Measurements from ENCODE around the gene STAM. TPM values are rescaled to one million over a fixed set of nuclear protein-coding genes. Genes with fewer than 3 reads are reported as not detected.

Gene STAM
- total RNA-seq, 4 donors from 2014 or later = 13.2 to 21.4 (median 17.9) TPM

DNA sequence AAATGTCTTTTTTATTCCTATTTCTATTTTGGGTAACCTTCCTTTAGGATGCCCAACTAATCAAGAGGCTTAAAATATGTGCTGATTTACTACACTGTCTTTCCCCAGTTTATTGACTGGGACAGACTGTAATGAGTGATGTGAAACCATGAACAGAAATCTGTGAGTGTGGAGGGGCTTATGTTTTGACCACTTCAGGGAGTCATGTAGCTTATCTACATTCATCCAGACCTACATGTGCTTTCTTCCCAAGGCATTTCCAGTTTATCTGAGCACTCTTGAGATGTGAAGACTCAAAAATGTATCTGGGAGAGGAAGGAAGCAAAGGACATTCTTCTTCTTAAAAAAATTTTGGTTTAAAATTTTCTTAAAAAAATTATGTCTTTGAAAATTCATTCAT, 45.2 kb downstream of the STAM start:
- no peak overlapping the region for H3K4me3 ChIP-seq (ENCODE audit: low read depth, poor library complexity, severe bottlenecking)
- TF ChIP-seq, protein P1, sequence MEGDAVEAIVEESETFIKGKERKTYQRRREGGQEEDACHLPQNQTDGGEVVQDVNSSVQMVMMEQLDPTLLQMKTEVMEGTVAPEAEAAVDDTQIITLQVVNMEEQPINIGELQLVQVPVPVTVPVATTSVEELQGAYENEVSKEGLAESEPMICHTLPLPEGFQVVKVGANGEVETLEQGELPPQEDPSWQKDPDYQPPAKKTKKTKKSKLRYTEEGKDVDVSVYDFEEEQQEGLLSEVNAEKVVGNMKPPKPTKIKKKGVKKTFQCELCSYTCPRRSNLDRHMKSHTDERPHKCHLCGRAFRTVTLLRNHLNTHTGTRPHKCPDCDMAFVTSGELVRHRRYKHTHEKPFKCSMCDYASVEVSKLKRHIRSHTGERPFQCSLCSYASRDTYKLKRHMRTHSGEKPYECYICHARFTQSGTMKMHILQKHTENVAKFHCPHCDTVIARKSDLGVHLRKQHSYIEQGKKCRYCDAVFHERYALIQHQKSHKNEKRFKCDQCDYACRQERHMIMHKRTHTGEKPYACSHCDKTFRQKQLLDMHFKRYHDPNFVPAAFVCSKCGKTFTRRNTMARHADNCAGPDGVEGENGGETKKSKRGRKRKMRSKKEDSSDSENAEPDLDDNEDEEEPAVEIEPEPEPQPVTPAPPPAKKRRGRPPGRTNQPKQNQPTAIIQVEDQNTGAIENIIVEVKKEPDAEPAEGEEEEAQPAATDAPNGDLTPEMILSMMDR (IDR thresholded peaks at IDR 0.05) = no peak
- TF ChIP-seq POLR2A (IDR thresholded peaks at IDR 0.05) = no peak
- DNase-seq (ENCODE audit: low spot score in 2 of 2) = no peak
- intact Hi-C loops (cut with DNase I; ENCODE audit: low total_unique reads) = no loop called here

DNA sequence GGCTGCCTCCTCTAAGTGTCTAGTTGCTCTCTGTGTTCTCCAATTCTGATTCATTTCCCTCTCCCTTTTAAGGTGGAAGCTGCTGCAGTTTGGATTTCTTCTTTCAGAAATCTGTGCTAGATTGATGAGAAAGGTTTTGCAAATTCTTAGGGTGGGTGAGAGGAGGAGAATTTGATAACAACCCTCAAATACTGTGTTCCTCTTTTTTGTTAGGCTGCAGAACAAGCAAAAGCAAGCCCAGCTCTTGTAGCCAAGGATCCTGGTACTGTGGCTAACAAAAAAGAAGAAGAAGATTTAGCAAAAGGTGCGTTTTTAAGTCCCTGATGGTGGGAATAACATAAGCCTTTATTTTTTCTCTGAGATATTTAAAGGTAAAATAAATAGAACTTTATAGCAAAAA, 49.1 kb downstream of the STAM start:
- intact Hi-C loops (cut with DNase I; ENCODE audit: low total_unique reads) = no loop called here
- no peak for DNase-seq (ENCODE audit: low spot score in 2 of 2)
- TF ChIP-seq, protein P1 (IDR thresholded peaks at IDR 0.05) = no peak
- 85 to 86% methylated on average over 1 of the region's 1 CpG for WGBS, 2 donors
- no peak overlapping the region for H3K4me3 ChIP-seq (ENCODE audit: low read depth, poor library complexity, severe bottlenecking)

DNA sequence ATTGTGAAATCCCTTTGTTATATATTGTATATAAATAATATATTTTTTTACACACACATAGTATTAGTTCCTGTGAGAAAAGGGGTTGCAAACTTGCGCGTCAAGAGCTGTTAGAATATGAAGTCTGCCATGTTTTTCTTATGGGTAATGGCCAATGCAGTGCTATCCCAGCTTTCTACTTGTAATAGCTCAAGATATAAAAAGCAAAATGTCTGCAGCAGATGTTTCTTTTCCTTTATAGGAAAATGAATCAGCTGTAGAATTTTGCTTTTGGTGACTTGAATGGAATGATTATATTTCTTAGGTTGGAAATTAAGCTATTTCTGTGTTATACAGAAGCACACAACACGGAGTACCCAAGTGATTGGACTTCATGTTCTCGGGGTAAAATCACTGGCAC, 54.7 kb downstream of the STAM start:
- no peak for DNase-seq (ENCODE audit: low spot score in 2 of 2)
- intact Hi-C loops (cut with DNase I; ENCODE audit: low total_unique reads) = no loop called here
- TF ChIP-seq, protein P1 (IDR thresholded peaks at IDR 0.05) = no peak
- no peak for TF ChIP-seq POLR2A (IDR thresholded peaks at IDR 0.05)
- no peak overlapping the region for H3K4me3 ChIP-seq (ENCODE audit: low read depth, poor library complexity, severe bottlenecking)
- 98 to 99% methylated on average over 4 of the region's 4 CpGs for WGBS, 2 donors

DNA sequence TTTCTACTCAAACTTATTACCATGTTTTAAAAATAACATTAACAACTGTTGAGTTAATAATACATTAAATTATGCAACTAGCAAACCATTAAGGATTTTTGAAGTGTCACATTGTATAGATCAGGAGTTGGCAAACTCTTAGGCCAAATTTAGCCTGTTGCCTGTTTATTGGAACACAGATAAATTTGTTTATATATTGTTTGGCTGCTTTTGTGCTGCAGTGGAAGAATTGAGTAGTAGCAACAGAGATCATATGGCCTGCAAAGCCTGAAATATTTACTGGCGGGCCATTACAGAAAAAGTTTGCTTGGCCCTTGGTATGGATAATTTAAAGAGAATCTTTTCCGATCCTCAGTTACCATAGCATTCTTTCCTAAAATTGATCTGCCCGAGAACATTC, 57.4 kb downstream of the STAM start:
- intact Hi-C loops (cut with DNase I; ENCODE audit: low total_unique reads) = no loop called here
- no peak overlapping the region for H3K4me3 ChIP-seq (ENCODE audit: low read depth, poor library complexity, severe bottlenecking)
- no peak for DNase-seq (ENCODE audit: low spot score in 2 of 2)
- WGBS, 2 donors = 92 to 97% methylated on average over 3 of the region's 3 CpGs
- TF ChIP-seq, protein P1 (IDR thresholded peaks at IDR 0.05) = no peak
- TF ChIP-seq POLR2A (IDR thresholded peaks at IDR 0.05) = no peak

DNA sequence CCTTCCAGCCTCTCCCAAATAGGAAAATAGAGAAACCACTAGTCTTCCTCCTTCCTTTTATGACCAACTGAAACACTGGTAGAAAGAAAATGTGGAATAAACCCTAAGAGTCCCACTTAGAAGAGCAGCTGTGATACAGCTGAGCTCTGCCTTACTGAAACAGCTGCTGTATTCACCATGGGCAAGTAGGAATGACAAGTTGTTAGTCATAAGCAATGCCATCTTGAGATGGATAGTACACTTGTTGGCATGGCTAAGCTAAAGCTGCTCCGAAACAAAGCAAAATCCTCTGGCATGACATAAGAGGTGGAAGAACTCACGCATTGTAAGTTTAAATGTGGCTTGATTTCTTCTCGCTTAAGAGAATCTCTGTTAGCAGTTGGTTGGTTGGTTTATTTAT, 59.8 kb downstream of the STAM start:
- WGBS, 2 donors = 93 to 95% methylated on average over 3 of the region's 3 CpGs
- no peak for TF ChIP-seq POLR2A (IDR thresholded peaks at IDR 0.05)
- TF ChIP-seq, protein P1 (IDR thresholded peaks at IDR 0.05) = no peak
- intact Hi-C loops (cut with DNase I; ENCODE audit: low total_unique reads) = no loop called here
- H3K4me3 ChIP-seq (ENCODE audit: low read depth, poor library complexity, severe bottlenecking) = no peak overlapping the region
- no peak for DNase-seq (ENCODE audit: low spot score in 2 of 2)

DNA sequence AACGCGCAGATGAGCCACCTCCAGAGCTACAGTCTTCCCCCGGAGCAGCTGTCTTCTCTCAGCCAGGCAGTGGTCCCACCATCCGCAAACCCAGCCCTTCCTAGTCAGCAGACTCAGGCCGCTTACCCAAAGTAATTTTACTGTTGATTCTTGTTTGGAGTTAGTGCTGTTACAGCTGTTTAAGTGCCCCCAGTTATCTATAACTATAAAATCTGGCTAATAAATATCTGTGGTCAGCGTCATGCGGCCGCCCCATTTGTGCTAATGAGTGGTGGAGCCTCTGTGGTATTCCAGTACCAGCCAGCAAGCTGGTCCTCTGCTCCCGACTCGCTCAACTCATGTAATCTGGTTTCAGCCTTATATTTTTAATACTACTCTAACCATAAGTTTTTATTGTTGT, 64.9 kb downstream of the STAM start:
- no peak for DNase-seq (ENCODE audit: low spot score in 2 of 2)
- intact Hi-C loops (cut with DNase I; ENCODE audit: low total_unique reads) = no loop called here
- WGBS, 2 donors = 95 to 97% methylated on average over 10 of the region's 10 CpGs
- H3K4me3 ChIP-seq (ENCODE audit: low read depth, poor library complexity, severe bottlenecking) = no peak overlapping the region
- TF ChIP-seq, protein P1 (IDR thresholded peaks at IDR 0.05) = no peak
